Measurements from ENCODE around the gene SDSL.

Gene SDSL

GRCh38 chr12:113485330-113485729 lies 63.1 kb downstream of the SDSL start:
- DNase-seq (ENCODE audit: low read depth): no peak

GRCh38 chr12:113486722-113487121 lies 64.5 kb downstream of the SDSL start:
- DNase-seq (ENCODE audit: low read depth): no peak
